Measurements from ENCODE around the gene PRAMEF27.
"Not testable (repeated sequence)": the region's sequence is repeated elsewhere in the genome, so short reads cannot be mapped to it uniquely, and the experiment has no call there.

DNA sequence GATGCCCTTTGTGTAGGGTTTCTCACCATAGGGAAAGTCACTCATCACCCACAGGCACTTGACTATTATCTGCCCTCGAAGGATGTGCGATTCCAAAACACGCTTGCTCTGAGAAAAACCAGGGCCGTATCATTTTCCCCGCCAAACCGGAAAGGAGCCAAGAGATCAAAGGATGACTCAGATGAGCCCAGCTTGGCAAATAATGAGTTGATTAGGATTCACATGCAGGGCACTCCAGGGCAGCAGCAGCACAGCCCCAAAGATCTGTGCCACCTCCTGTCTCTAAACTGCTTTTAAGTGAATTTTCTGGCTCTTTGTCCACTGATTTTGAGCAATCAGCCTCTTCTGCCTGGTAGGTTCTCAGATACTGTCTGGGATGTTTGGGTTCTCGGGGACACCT, 44.4 kb downstream of the PRAMEF27 start:
- TF ChIP-seq, protein P1, sequence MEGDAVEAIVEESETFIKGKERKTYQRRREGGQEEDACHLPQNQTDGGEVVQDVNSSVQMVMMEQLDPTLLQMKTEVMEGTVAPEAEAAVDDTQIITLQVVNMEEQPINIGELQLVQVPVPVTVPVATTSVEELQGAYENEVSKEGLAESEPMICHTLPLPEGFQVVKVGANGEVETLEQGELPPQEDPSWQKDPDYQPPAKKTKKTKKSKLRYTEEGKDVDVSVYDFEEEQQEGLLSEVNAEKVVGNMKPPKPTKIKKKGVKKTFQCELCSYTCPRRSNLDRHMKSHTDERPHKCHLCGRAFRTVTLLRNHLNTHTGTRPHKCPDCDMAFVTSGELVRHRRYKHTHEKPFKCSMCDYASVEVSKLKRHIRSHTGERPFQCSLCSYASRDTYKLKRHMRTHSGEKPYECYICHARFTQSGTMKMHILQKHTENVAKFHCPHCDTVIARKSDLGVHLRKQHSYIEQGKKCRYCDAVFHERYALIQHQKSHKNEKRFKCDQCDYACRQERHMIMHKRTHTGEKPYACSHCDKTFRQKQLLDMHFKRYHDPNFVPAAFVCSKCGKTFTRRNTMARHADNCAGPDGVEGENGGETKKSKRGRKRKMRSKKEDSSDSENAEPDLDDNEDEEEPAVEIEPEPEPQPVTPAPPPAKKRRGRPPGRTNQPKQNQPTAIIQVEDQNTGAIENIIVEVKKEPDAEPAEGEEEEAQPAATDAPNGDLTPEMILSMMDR (conservative IDR thresholded peaks at IDR 0.05 in 1 of 2, IDR thresholded peaks at IDR 0.05 in 1 of 2; ENCODE audit: low read depth in 1 of 2, low read length in 2 of 2): not testable (repeated sequence)
- not testable (repeated sequence) for TF ChIP-seq EZH2 (IDR thresholded peaks at IDR 0.05; ENCODE audit: low read length, missing control alignments)
